Parathyroid adenoma (tissue), 2 donors: ENCODE measurements around the gene PON3.

Source experiments
- H2AFZ ChIP-seq: fragments of 300-600 bp; sonication (generic); one replicate; pipeline ENCODE4 v1.7.0; 2017; ENCODE audit warnings: antibody characterized with exemption, mild to moderate bottlenecking
- H3K27ac ChIP-seq: fragments of 300-600 bp; sonication (generic); one replicate; pipeline ENCODE4 v1.7.0; 2017
- H3K27me3 ChIP-seq: fragments of 300-600 bp; sonication (generic); one replicate; pipeline ENCODE4 v1.7.0; 2017; ENCODE audit warnings: low read length; ENCODE audit not compliant: control insufficient read depth, insufficient read depth
- H3K36me3 ChIP-seq: fragments of 300-600 bp; sonication (generic); one replicate; pipeline ENCODE4 v1.7.0; 2017; ENCODE audit warnings: low read length; ENCODE audit not compliant: control insufficient read depth, insufficient read depth
- H3K4me1 ChIP-seq: fragments of 300-600 bp; sonication (generic); one replicate; pipeline ENCODE4 v1.7.0; 2017; ENCODE audit warnings: control low read depth
- H3K4me2 ChIP-seq: fragments of 300-600 bp; sonication (generic); one replicate; pipeline ENCODE4 v1.7.0; 2017; ENCODE audit warnings: low read length
- H3K4me3 ChIP-seq: fragments of 300-600 bp; sonication (generic); one replicate; pipeline ENCODE4 v1.7.0; 2017; ENCODE audit warnings: low read depth, low read length
- H3K79me2 ChIP-seq: fragments of 300-600 bp; sonication (generic); one replicate; pipeline ENCODE4 v1.7.0; 2017; ENCODE audit warnings: control low read depth
- H3K9ac ChIP-seq: fragments of 300-600 bp; sonication (generic); one replicate; pipeline ENCODE4 v1.7.0; 2017; ENCODE audit warnings: mild to moderate bottlenecking
- H3K9me3 ChIP-seq: fragments of 300-600 bp; sonication (generic); one replicate; pipeline ENCODE4 v1.7.0; 2017; ENCODE audit warnings: low read length; ENCODE audit not compliant: control insufficient read depth
- TF ChIP-seq, protein P1 (sequence below): fragments of 300-600 bp; sonication (generic); IDR thresholded peaks from one replicate; pipeline ENCODE4 v1.7.0; 2017; ENCODE audit warnings: antibody characterized with exemption, mild to moderate bottlenecking
- donor health status: primary hyperparathyroidism.

PON3 gene

DNA sequence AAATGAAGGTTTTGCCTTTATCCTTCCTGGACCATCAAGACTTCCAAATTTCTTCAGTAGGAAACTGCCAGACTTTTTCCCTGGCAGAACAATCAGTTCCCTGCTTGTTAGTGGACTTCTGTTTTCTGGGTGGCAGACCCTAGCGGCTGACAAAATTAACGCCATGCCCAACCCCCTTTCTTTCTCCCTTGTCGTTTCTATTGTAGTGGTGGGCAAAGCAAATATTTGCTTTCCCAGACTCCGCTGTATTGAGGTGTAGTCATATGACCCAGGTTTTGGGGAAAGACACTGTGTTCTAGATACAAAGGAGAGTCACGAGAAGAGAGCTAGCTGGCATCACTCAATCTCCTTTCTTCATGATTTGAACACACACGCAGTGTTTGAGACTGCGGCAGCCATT lies 31.0 kb upstream of the PON3 start:
- Histone ChIP-seq H2AFZ (no peak overlapping the region), H3K4me1 (no peaks in the 10 kb centered on the region), H3K27me3 (no peaks in the 10 kb centered on the region), H3K36me3 (no peaks in the 10 kb centered on the region), H3K4me3 (no peak overlapping the region), H3K9me3 (no peaks in the 10 kb centered on the region), H3K79me2 (no peaks in the 10 kb centered on the region), H3K4me2 (no peak overlapping the region), H3K27ac (no peak overlapping the region), H3K9ac (no peak overlapping the region)
- TF ChIP-seq, protein P1, sequence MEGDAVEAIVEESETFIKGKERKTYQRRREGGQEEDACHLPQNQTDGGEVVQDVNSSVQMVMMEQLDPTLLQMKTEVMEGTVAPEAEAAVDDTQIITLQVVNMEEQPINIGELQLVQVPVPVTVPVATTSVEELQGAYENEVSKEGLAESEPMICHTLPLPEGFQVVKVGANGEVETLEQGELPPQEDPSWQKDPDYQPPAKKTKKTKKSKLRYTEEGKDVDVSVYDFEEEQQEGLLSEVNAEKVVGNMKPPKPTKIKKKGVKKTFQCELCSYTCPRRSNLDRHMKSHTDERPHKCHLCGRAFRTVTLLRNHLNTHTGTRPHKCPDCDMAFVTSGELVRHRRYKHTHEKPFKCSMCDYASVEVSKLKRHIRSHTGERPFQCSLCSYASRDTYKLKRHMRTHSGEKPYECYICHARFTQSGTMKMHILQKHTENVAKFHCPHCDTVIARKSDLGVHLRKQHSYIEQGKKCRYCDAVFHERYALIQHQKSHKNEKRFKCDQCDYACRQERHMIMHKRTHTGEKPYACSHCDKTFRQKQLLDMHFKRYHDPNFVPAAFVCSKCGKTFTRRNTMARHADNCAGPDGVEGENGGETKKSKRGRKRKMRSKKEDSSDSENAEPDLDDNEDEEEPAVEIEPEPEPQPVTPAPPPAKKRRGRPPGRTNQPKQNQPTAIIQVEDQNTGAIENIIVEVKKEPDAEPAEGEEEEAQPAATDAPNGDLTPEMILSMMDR: no peak

DNA sequence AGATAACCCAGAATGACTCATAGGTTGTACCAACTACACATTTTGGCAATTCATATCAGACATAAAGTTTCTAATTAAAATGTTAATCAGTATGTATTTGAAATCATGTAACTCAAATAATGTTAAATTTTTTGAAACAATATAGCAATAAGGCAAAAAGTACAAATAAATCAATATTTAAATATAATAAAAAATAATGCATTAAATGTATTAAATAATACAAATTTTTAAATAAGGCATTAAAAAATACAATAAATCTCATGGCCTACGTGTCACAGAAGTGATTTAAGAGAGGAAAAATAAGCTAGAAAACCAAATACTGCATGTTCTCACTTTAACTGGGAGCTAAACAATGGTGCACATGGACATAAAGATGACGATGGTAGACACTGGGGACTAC lies 29.5 kb upstream of the PON3 start:
- Histone ChIP-seq H3K27me3 (no peaks in the 10 kb centered on the region), H3K4me2 (no peak overlapping the region), H3K9ac (no peak overlapping the region), H2AFZ (no peak overlapping the region), H3K36me3 (no peaks in the 10 kb centered on the region), H3K9me3 (no peaks in the 10 kb centered on the region), H3K4me1 (no peaks in the 10 kb centered on the region), H3K4me3 (no peak overlapping the region), H3K27ac (no peak overlapping the region), H3K79me2 (no peaks in the 10 kb centered on the region)
- TF ChIP-seq, protein P1: no peak

DNA sequence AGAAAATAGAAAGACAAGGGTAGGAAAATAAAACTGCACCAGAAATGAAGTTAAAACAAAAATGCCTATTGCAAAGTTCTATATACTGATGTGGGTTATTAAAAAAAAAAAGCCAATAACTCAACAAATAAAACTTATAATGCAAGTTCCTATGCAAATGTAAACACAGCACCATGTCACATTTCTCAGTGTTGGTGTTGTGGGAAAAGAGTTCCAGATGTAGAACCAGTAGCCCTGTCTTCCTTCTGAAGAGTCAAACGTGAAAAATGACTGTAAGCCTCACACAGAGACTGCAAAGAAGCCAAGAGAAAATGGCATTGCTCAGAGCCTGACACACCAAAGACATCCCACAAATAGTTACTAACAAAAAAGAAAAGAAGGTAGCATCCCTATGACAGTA lies 28.5 kb upstream of the PON3 start:
- no peak overlapping the region for H2AFZ ChIP-seq
- no peaks in the 10 kb centered on the region for H3K79me2 ChIP-seq
- H3K4me3 ChIP-seq: no peak overlapping the region
- H3K9me3 ChIP-seq: no peaks in the 10 kb centered on the region
- TF ChIP-seq, protein P1: no peak
- no peak overlapping the region for H3K4me2 ChIP-seq
- H3K9ac ChIP-seq: no peak overlapping the region
- H3K27me3 ChIP-seq: no peaks in the 10 kb centered on the region
- no peaks in the 10 kb centered on the region for H3K4me1 ChIP-seq
- H3K27ac ChIP-seq: no peak overlapping the region
- H3K36me3 ChIP-seq: no peaks in the 10 kb centered on the region

DNA sequence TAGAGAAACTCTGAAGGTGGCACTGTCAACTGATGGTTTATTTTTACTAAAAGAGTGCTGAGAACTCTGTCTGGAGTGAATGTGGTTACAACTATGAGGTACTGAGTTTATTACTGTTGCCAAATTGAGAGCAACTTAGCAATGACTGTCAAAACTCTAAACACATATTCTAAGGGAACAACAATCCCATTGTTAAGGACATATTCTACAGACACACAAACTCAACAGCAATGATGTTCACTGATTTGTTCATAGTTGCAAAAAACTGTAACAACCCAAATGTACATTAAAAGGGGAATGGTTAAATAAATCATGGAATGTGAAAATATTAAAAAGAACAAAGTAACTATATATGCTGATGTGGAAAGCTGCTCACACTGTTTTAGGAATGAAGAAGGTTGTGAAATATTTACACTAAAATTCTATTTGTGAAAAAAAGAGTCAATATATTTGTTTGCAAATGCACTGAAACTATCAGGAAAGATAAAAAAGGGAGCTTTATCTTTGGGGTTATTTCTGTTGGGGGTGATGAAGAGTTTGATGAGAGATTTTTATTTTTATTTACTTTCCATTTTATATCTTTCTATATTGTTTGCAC lies 25.8 kb upstream of the PON3 start:
- no peak overlapping the region for H3K4me2 ChIP-seq
- no peaks in the 10 kb centered on the region for H3K27me3 ChIP-seq
- H3K9me3 ChIP-seq: no peaks in the 10 kb centered on the region
- no peaks in the 10 kb centered on the region for H3K36me3 ChIP-seq
- no peak overlapping the region for H3K4me3 ChIP-seq
- TF ChIP-seq, protein P1: no peak
- no peaks in the 10 kb centered on the region for H3K4me1 ChIP-seq
- no peak overlapping the region for H3K27ac ChIP-seq
- no peak overlapping the region for H3K9ac ChIP-seq
- H2AFZ ChIP-seq: no peak overlapping the region
- H3K79me2 ChIP-seq: no peaks in the 10 kb centered on the region
